ENCODE results near the gene DYSF. TPM values are rescaled to one million over a fixed set of nuclear protein-coding genes. Genes with fewer than 3 reads are reported as not detected.

DYSF gene
- total RNA-seq, 1 donor from 2014 or later, result 12.8 TPM

DNA sequence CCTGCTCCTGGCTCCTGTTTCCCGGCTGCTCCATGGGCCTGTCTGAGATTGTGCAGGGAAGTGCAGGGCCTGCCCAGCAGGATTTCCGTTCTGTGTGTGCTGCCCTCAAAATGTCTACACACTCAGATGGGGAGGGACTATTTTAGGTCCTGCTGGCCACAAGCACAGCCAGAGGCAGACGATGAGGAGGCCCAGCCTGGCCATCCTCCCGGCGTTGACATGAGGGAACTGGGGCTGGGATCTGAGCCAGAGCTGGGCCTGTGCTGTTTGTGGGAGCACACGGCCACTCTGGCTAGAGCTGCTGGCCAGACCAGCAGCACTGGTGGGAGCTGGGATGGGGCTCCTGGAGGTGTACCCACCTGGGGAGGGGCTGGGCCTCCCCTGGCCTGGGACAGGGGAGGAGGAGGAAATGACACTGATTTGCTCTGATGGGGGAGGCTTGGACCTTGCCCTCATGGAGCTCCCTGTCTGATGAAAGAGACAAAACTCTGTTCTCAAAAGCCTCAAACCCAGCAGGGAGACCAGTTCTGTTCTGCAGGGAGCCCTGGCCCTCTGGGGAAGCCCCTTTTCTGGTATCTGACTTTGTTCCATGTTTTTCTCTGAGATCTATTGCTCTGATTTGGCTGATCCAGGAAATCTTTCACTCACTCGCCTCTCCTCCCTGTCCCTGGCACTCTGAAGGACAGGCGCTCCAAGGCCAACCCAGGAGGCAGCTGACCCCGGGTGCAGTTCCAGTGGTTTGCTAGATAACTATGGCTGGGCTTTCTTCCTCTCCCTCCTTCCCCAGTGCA, 161.8 kb downstream of the DYSF start:
- peak; percentile 77 for DNase-seq (ENCODE audit: low spot score)

DNA sequence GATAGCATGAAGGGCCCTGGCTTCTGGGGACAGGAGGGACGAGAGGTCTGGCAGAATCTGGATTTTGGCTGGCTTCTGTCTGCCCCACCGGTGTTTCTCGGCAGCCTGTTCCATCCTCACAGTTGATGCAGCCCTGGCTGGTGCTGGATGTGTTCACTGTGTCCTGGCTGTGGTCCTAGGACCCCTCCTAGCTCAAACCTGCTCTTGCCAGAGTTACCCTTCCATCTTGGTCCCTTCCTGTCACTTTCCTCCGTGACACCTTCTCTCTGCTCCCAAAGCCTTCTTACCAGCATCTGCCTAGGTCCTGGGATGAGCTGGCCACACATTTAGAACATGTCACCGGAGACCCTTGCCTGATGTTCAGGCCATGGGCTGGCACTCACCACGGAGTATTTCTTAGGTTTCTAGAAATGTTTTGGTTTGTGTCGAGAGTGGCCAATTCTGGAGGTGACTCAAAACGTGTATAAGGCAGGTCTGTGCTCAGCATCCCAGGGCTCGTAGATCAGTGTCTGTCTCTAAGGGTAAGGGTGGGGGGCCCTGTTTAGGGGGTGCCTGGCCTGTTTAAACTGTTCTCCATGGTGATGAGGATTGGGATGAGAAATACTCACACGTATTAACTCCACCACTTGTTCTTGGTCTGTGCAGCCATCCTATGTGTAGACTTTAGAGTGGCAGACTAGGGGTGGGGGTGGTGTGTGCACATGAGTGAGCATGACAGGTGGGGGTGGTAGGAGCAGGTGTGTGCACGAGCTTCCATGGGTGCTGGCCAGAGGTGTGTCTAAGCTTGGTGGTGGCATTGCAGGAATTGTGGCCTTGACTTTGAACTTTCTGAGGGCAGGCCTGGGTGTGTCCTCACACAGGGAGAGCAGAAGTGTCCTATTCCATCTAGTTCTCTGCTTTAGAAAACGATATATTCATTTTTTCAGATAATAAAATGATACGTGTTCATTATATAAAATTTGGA, 162.7 kb downstream of the DYSF start:
- peak; percentile 10 for DNase-seq (ENCODE audit: low spot score)

DNA sequence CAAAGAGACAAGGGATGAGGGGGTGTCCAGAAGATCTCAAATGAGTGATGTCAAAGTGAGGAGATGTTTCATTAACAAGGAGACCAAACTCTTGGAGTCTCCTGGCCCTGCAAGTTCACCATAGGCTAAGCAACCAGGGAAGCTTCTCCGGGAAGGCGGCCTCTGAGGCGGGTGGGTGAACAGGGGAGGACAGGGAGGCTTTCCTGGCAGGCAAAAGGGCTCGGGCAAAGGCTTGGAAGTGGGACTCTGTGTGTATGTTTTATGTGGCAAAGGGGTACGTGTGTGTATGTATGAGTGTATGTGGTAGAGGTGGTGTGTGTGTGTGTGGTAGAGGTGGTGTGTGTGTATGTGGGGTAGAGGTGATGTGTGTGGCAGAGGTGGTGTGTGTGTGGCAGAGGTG, 163.9 kb downstream of the DYSF start:
- DNase-seq (ENCODE audit: low spot score), result peak; percentile 4

DNA sequence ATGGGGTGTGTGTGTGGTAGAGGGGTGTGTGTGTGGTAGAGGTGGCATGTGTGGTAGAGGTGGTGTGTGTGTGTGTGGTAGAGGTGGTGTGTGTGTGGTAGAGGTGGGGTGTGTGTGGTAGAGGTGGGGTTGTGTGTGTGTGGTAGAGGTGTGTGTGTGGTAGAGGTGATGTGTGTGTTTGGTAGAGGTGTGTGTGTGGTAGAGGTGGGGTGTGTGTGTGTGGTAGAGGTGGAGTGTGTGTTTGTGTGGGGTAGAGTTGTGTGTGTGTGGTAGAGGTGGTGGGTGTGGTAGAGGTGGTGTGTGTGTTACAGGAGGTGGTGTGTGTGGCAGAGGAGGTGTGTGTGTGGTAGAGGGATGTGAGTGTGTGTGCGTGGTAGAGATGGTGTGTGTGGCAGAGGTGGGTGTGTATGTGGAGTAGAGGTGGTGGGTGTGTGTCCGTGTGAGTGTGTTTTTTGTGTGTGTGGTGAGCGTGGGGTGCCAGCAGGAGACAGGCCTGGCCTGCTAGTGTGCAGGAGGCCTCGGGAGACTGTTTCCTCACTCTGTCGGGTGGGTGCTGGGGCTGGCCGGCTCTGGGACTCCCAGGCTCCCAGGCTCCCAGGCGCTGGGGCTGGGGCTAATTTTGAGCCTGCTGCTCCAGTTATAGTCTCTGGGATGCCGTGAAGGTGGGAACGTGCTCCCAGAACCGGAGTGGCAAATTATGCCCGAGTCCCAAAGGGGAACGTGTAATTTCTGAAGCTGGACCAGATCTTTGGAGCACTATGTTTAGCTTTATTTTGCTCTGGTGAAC, 165.2 kb downstream of the DYSF start:
- DNase-seq (ENCODE audit: low spot score), result peak; percentile 5

DNA sequence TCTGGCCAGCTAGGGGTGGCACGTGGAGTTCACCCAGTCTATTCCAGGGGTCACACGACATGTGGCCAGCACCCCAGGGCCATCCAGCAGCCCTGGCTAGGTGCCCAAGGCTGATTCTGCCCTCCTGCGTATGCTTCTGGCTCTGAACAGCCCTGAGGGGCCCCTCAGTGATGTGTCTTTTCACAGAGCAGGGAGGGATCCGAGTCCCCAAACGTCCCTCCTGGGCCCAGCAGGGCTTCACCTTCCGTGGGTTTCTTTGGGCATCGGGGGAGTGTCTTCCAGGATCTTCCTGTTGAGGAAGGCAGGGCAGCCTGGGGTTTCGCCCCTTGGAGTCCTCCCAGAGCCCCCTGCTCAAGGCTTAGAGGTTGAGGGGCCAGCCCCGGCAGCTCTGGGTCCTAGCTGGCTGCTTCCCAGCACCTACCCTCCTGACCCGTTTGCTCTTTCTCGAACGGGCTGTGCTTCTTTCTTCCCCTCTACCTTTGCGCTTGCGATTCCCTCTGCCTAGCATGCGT, 165.9 kb downstream of the DYSF start:
- peak; percentile 9 for DNase-seq (ENCODE audit: low spot score)

DNA sequence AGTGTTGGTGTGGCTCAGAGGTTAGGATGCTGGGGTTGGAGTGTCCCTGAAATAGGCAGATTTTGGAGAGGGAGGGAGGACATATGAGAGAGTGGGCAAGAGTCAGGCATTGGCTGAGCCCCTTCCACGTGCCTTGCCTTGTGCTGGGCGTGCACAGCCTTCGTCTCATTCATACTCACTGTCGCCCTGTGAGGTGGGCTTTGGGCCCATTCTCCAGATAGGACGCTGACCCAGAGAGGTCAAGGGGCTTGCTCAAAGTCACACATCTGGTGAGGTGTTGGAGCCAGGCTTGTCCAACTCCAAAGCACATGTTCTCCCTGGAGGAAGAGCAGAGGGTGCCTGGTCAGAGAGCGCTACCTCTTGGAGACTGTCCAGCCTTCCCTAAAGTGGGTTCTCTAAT, 166.8 kb downstream of the DYSF start:
- peak; percentile 5 for DNase-seq (ENCODE audit: low spot score)

DNA sequence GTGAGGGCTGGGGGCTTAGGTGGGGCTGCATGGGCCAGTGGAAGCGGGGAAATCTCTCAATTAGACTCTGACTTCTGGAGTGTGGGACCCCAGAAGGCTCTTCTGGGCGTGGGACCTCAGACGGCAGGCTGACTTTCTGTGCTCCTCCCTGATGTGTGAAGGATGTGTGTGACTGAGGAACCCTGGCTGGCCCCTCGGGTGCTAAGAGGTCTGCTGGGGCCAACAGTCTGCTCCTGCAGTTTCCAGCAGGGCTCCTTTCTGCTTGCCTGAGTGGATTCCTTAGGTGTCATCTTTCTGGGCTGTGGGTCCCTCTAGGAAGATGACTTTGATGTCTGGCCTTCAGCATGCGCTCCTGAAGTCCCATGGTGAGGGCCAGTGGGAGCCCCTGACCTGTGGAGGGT, 167.5 kb downstream of the DYSF start:
- peak; percentile 7 for DNase-seq (ENCODE audit: low spot score)

DNA sequence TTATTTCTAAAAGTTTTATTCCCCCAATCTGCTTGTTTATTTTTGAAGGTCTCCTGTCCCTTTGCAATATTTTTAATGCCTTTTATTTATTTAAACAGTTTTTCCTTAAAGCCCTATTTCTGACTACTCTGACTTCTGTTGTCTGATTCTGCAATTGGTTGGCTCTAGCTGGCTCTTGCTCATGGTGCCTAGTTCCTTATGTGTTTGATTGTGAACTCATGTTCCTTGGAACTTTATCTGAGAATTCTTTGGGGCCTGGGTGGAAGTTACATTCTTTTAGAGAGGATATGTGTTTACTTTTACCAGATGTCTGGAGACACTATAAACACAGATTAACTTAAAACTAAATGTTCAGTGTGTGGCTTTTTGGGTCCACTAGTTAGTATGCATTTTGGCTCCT, 175.9 kb downstream of the DYSF start:
- DNase-seq (ENCODE audit: low spot score), result no peak

DNA sequence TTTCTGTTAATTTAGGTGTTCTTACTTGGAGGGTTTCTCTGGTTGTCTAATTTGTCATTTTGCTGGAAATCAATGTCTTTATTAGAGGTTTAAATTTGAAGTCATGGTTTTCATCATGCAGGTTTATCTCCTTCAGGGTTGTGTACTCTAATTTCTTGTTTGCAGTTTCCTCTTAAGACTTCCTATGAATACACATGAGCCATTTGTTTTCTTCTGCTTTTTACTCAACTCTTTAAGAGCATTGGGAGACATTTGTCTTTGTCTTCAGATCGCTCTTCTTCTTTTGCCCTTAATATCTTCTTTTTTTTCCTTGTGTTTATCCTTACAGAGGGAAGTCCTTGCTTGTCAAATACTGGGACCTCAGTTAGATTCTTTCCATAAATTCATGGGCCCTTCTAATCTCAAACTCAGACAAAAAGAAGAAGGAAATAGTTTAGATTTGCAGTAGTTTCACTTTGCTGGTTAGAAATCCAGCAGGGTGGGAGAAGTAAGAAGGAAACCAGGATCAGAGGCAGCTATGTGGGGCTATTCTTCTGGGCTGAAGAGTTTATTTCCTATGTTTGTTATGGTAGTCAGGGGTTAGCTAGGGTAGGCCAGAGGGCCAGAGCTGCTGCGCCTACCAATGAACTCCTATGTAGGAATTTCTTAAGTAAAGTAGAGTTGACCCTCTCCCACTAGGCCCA, 176.6 kb downstream of the DYSF start:
- no peak for DNase-seq (ENCODE audit: low spot score)

DNA sequence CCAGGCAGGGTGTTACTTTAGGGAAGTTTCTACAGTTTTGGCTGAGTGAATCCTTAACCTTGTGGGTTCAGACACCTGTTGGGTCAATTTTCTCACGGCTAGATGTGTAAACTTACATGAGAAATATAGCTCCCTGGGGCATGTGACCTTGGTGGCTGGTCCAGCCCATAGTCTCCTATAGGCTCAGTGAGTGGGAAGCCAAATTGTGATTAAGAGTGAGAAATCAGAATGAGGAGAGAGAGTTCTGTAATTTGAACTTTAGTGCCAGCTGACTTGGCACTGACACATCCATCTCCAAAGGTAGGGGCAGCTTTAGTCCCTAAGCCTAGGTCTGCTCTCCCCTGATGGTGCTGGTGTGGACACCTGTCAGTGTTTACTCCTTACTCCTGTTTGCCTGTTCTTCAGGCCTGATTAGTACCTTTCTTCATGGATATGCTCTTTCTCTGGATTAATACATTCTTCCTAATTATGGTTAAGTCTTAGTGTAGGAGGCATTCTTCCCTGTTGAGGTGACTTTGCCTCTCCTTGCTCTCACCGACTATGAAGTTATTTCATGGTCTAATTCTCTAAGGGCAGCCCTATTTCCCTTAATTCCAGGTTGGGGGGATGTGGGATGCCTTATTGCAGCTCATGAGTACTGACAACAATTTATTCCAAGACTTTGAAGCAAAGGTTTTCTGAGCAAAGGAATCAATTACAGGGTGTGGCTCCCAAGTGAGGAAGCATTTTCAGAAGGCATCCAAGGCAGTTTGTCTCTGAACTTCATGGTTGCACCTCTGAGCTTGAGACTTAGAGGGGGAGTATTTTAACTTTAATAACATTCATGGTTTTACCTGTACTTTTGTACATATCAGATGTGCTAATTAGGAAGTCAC, 177.3 kb downstream of the DYSF start:
- DNase-seq (ENCODE audit: low spot score), result no peak

DNA sequence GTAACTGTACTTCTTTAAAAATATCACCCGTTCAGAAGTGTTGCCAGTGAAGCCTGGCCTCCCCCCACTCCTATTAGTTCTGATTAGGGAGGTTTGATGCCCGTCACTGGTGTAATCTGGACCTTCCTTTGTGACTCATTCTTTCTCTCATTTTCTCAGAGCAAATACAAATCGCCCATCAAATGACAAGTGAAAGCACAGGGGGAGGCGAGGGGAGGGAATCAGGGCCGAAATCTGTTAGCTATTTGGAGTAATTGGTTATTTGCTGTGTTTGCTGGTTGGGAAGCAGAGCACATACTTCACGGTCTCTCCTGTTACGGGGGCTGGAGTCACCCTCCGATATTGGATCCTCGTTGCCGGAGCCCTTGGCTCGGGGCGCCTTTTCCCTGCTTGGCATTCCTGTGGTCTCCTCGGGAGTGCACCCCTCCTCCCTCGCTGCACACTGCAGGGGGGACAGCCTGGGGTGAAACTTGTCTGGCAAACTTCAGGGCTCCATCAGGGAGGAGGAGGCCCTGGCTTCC, 178.1 kb downstream of the DYSF start:
- DNase-seq (ENCODE audit: low spot score), result no peak

DNA sequence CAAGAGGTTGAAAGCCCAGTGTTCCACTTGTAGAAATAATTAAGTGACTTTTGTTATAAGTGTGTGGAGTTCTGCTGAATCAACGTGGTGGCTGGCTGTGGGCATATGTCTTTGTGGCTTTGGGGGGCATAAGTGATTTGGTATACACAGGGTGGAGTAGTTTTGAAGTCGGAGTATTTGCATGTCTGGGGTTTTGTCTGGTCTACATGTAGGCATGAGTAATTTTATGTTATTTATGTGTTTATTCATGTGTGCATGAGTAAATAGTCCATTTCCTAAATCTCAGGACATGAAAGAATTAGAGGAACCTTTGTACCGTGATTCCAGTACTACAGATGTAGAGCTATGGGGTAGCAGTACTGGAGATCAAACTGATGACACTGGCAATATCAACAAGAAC, 179.7 kb downstream of the DYSF start:
- no peak for DNase-seq (ENCODE audit: low spot score)

DNA sequence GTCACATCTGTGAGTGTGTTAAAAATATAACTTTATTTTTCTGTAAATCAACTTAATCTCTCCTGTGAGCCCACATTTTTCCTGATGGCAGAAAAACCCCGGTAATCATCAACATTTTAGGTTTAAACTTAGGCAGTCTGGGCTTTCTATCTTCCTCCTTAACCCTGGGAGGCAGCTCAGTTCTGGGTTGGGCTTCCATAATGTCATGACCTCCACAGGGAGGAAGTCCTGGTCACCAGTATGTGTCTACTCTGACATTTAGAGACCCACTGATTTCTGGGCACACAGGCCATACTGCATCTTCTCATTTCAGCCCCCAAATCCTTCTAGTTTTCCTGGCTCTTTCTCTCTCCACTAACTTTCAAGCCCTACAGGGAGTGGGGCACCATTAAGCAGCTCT, 181.2 kb downstream of the DYSF start:
- no peak for DNase-seq (ENCODE audit: low spot score)

DNA sequence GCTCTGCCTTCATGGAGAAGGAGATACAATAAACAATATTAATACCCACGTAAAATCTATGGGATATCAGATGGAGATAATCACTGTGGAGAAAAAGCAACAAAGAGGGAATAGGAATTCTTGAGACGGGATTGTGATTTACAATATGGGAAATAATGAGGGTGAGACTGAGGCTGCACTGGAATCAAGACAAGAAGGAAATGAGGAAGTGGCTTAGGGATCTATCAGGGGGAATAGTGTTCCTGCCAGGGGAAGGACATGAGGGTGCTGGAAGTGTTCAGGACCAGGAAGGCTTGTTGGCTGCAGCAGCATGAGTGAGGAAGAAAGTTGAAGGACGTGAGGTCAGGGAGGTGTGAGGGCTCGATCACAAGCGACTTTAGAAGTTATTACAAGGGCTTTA, 182.4 kb downstream of the DYSF start:
- no peak for DNase-seq (ENCODE audit: low spot score)

DNA sequence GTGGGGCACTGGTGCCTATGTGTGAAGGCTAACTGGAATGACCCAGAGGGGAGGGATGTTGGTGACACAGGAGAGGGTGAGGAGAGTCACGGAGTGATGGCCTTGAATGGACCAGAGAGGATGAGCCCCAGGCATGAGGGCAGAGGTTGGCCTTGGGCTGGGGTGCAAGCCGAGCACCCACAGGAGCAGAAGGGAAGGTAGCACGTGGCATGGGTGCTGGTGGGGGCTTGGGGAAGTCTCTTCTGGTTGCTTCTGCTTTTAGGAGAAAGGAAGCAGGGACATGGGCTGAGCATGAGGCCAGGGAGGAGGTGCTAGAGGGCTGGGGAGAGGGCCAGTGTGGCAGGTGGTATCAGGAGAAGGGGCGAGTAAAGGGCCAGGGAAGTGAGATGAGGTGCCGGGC, 183.8 kb downstream of the DYSF start:
- DNase-seq (ENCODE audit: low spot score), result no peak

DNA sequence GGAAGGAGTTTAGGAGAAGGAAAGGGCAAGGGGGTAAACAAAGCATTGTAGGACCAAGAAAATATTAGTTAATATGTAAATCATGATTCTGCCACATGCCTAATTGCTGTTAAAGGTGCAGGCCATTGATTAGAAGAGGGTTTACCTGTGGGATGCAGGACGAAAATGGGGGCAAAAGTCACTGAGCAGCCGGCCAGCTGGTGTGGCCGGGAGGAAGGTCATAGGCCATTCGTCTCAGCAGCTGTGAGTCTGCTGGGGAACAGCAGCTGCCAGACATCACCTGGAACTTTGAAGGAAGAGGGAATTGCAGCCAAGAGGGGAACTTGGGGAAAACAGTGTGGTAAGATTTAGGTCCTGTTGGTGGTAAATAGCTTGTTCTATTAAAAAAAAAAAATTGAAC, 184.4 kb downstream of the DYSF start:
- no peak for DNase-seq (ENCODE audit: low spot score)

DNA sequence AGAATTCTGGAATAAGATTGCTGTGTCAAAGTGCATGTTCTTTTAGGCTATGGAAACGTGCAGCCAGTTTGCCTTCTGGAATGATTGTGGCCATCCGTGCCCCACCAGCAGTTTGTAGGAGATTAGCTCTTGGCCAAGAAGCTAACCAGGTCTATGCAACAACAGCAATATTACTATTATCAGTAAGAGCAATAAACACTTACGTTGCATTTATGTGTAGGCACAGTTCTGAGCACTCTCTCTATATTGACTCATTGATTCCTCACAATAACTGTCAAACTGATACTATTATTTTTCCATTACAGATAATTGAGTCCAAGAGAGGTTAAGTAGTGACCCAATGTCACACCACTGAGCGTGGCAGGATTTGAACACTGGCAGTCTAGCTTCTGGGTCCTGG, 186.4 kb downstream of the DYSF start:
- no peak for DNase-seq (ENCODE audit: low spot score)

DNA sequence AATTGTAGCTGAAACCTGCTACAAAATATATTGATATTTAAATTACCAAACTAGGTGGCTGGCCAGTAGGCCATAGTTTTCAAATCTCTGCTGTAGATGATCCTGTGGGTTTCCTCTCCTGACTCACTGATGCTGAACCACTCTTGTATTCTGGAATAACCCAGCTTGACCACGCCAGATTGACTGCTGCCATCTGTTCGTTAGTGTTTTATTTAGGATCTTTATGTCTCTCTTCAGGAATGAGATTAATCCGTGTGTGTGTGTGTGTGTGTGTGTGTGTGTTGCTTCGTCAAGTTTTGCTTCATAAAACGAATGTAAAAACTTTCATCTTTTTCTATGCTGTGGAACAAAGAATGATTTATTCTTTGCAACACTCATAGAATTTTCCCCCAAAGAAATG, 187.1 kb downstream of the DYSF start:
- no peak for DNase-seq (ENCODE audit: low spot score)

DNA sequence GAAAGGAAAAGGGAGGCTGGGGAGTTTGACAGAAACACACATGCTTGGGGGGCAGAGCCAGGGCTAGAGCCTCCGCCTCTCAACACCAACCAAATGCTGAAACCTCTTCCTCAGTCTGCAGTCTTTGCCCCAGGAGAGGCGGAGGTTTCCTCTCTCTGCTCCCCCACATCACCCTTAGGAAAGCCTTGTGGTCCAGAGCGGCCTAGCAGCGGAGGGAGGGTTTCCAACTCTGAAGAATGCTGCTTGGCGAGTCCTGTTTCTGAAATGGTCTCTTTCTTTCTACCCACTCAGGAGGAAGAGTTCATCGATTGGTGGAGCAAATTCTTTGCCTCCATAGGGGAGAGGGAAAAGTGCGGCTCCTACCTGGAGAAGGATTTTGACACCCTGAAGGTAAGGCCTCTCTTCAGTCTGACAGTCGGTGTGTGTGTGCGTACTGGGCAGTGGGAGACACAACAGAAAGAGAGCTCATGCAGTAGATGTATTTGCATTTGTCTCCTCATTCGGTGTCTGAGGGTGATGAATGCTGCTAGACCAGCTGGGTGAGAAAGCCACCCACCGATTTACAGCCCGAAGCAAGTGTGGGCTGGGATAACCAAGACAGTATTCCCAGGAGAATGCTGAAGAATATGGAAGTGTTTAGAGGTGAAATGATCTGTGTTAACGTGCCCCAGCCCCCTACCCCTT, 190.5 kb downstream of the DYSF start:
- no peak for DNase-seq (ENCODE audit: low spot score)
